HCT116 (cell line): Measurements from ENCODE around the gene TMTC1.

ENCODE experiments used
- CTCF ChIP-seq, 3 experiments: fragments of 200-600 bp in 1 of 3; sonication (generic) in 1 of 3; IDR thresholded peaks in 2 of 3; conservative IDR thresholded peaks in 1 of 3; 2 replicates each; pipeline ENCODE4 v1.5.1; 2012 to 2017; ENCODE audit warnings: low read depth in 2 of 3, low read length in 2 of 3, antibody characterized with exemption in 1 of 3, borderline replicate concordance in 1 of 3, control low read depth in 1 of 3, mild to moderate bottlenecking in 1 of 3, mixed read lengths in 1 of 3, mixed run types in 1 of 3, moderate library complexity in 1 of 3; ENCODE audit not compliant: insufficient read depth in 1 of 3
- POLR2A ChIP-seq: IDR thresholded peaks from 2 replicates; pipeline ENCODE4 v1.7.0; 2011; ENCODE audit warnings: borderline replicate concordance; ENCODE audit not compliant: insufficient read depth, insufficient read length; ENCODE audit errors: extremely low read depth
- SP1 ChIP-seq: IDR thresholded peaks from 2 replicates; pipeline ENCODE4 v1.6.1; 2012; ENCODE audit warnings: low read depth
- SRF ChIP-seq: IDR thresholded peaks from 2 replicates; pipeline ENCODE4 v1.6.1; 2012; ENCODE audit warnings: low read depth
- ZNF274 ChIP-seq: fragments of 200-500 bp; sonication (Bioruptor generic); IDR thresholded peaks from 2 replicates; pipeline ENCODE4 v1.6.1; 2014; ENCODE audit warnings: mild to moderate bottlenecking, low read depth, low read length, inconsistent platforms

GRCh38 chr12:29692237-29692636, 91.5 kb downstream of the TMTC1 start:
- TF ChIP-seq POLR2A (no peak), CTCF (IDR thresholded peaks at IDR 0.05 in 2 of 3, conservative IDR thresholded peaks at IDR 0.05 in 1 of 3; ENCODE audit: borderline replicate concordance in 1 of 3, insufficient read depth in 1 of 3, low read depth in 2 of 3, low read length in 2 of 3) (no peak), ZNF274 (no peak), SRF (no peak), SP1 (no peak)
